Keratinocyte (primary cell): ENCODE measurements around the gene KCNJ1. TPM values are rescaled to one million over a fixed set of nuclear protein-coding genes. Genes with fewer than 3 reads are reported as not detected.

ENCODE experiments used
- DNase-seq: peaks from one replicate; pipeline ENCODE4 v3.0.0-alpha.2; 2011; ENCODE audit warnings: low read depth, missing footprints, low spot score
- FAIRE-seq: peaks from 2 replicates; lab custom pipeline; 2011; peaks lifted over from hg19 to GRCh38; lab: Jason Lieb, UNC
- H2AFZ ChIP-seq: 2 replicates; pipeline ENCODE4 v1.6.0; 2012; ENCODE audit warnings: low read length, control low read depth, inconsistent platforms; ENCODE audit not compliant: control insufficient read depth
- H3K27ac ChIP-seq: 2 replicates; pipeline ENCODE4 v1.5.1; 2011; ENCODE audit warnings: low read length; ENCODE audit not compliant: control insufficient read depth, insufficient read depth
- H3K27me3 ChIP-seq: 3 replicates; pipeline ENCODE4 v1.6.0; 2011; ENCODE audit warnings: low read length; ENCODE audit not compliant: control insufficient read depth, insufficient read depth; ENCODE audit errors: extremely low read depth
- H3K36me3 ChIP-seq, 2 experiments: 2 replicates in 1 of 2; 3 replicates in 1 of 2; pipeline ENCODE4 v1.5.1; 2011; ENCODE audit warnings: low read length in 2 of 2, mild to moderate bottlenecking in 1 of 2; ENCODE audit not compliant: control insufficient read depth in 2 of 2, insufficient read depth in 2 of 2; ENCODE audit errors: extremely low read depth in 1 of 2
- H3K4me1 ChIP-seq: 3 replicates; pipeline ENCODE4 v1.5.1; 2011; ENCODE audit warnings: low read length; ENCODE audit not compliant: control insufficient read depth, insufficient read depth; ENCODE audit errors: extremely low read depth
- H3K4me2 ChIP-seq: 3 replicates; pipeline ENCODE4 v1.6.0; 2011; ENCODE audit warnings: low read depth, low read length; ENCODE audit not compliant: control insufficient read depth, insufficient read depth; ENCODE audit errors: extremely low read depth
- H3K4me3 ChIP-seq, 3 experiments: fragments of 200-600 bp in 1 of 3; sonication (generic) in 1 of 3; 2 replicates in 2 of 3; 3 replicates in 1 of 3; pipeline ENCODE4 v1.5.1; 2011 to 2016; ENCODE audit warnings: low read length in 3 of 3, mild to moderate bottlenecking in 3 of 3, control low read depth in 2 of 3, inconsistent platforms in 1 of 3, low read depth in 1 of 3, mixed read lengths in 1 of 3, mixed run types in 1 of 3, moderate library complexity in 1 of 3; ENCODE audit not compliant: control insufficient read depth in 2 of 3, insufficient read depth in 2 of 3; ENCODE audit errors: extremely low read depth in 1 of 3
- H3K79me2 ChIP-seq: 2 replicates; pipeline ENCODE4 v1.6.0; 2012; ENCODE audit warnings: low read length; ENCODE audit not compliant: control insufficient read depth, insufficient read depth
- H3K9ac ChIP-seq: 3 replicates; pipeline ENCODE4 v1.6.0; 2011; ENCODE audit warnings: low read length; ENCODE audit not compliant: control insufficient read depth, insufficient read depth; ENCODE audit errors: extremely low read depth
- H3K9me1 ChIP-seq: 3 replicates; pipeline ENCODE4 v1.6.0; 2011; ENCODE audit warnings: low read length; ENCODE audit not compliant: control insufficient read depth, insufficient read depth; ENCODE audit errors: extremely low read depth
- H3K9me3 ChIP-seq: 2 replicates; pipeline ENCODE4 v1.5.1; 2012; ENCODE audit warnings: low read depth, low read length; ENCODE audit not compliant: control insufficient read depth
- H4K20me1 ChIP-seq: 3 replicates; pipeline ENCODE4 v1.6.0; 2011; ENCODE audit warnings: low read length; ENCODE audit not compliant: control insufficient read depth, insufficient read depth; ENCODE audit errors: extremely low read depth
- CTCF ChIP-seq, 3 experiments: IDR thresholded peaks in 1 of 3; conservative IDR thresholded peaks in 1 of 3; optimal IDR thresholded peaks in 1 of 3; 2 replicates in 2 of 3; 3 replicates in 1 of 3; pipeline versions ENCODE3 to v1.5.1; 2011; ENCODE audit warnings: low read length in 3 of 3, mild to moderate bottlenecking in 3 of 3, moderate library complexity in 2 of 3, control low read depth in 1 of 3, inconsistent platforms in 1 of 3; ENCODE audit not compliant: insufficient read depth in 2 of 3; ENCODE audit errors: extremely low read depth in 1 of 3
- EZH2 ChIP-seq: IDR thresholded peaks from one replicate; pipeline ENCODE4 v1.6.1; 2012; ENCODE audit warnings: inconsistent platforms, mild to moderate bottlenecking, low read length, moderate library complexity
- dilution Hi-C: fragments of 300-500 bp; cut with MboI; formaldehyde crosslinking; loops from one replicate; pipeline ENCODE4 v1.7.0; 2020; ENCODE audit warnings: low sequenced_read_pairs; ENCODE audit not compliant: extremely low pct_ligation_motif_present
- polyA plus RNA-seq, 5 experiments: library from polyadenylated mRNA; depleted of rRNA in 3 of 5; stranded (reverse) in 3 of 5; stranded (forward) in 1 of 5; unstranded in 1 of 5; fragments of >200 nt; gene quantifications; 1 replicate in 1 of 5; 2 replicates in 3 of 5; 3 replicates in 1 of 5; pipeline versions ENCODE4 v1.2.1 to v1.2.3, GENCODE V29; 2011 to 2012; ENCODE audit warnings: missing spikeins in 2 of 5, low read depth in 1 of 5, low replicate concordance in 1 of 5

The KCNJ1 gene
- polyA plus RNA-seq, 1 donor (not counting 4 experiments of a cell fraction or from before 2014, with no cell fraction given) = 0.12 TPM

- no peak for TF ChIP-seq CTCF (optimal IDR thresholded peaks at IDR 0.05 in 1 of 3, IDR thresholded peaks at IDR 0.05 in 1 of 3, conservative IDR thresholded peaks at IDR 0.05 in 1 of 3; ENCODE audit: extremely low read depth in 1 of 3, insufficient read depth in 2 of 3, low read length in 3 of 3)
- TF ChIP-seq EZH2 = no peak
- no peaks in the 10 kb centered on the region for H3K9me3 ChIP-seq
- peaks cover 36% of the 10 kb centered on the region for H3K27me3 ChIP-seq
- H4K20me1 ChIP-seq = no peaks in the 10 kb centered on the region
- FAIRE-seq = no peak
- H3K9ac ChIP-seq = no peak overlapping the region
- dilution Hi-C loops = no loop called here
- H2AFZ ChIP-seq = no peak overlapping the region
- H3K4me3 ChIP-seq = no peak overlapping the region
- no peaks in the 10 kb centered on the region for H3K36me3 ChIP-seq
- no peaks in the 10 kb centered on the region for H3K79me2 ChIP-seq
- H3K4me2 ChIP-seq = no peak overlapping the region
- H3K4me1 ChIP-seq = no peaks in the 10 kb centered on the region
- DNase-seq = no peak
- H3K27ac ChIP-seq = no peak overlapping the region
- H3K9me1 ChIP-seq = no peaks in the 10 kb centered on the region
Observed at GRCh38 chr11:128822130-128822529, 45.0 kb downstream of the KCNJ1 start.

- H3K79me2 ChIP-seq = no peaks in the 10 kb centered on the region
- FAIRE-seq = no peak
- TF ChIP-seq CTCF (optimal IDR thresholded peaks at IDR 0.05 in 1 of 3, IDR thresholded peaks at IDR 0.05 in 1 of 3, conservative IDR thresholded peaks at IDR 0.05 in 1 of 3; ENCODE audit: extremely low read depth in 1 of 3, insufficient read depth in 2 of 3, low read length in 3 of 3) (no peak), EZH2 (no peak)
Observed at GRCh38 chr11:128821556-128821955, 45.5 kb downstream of the KCNJ1 start.

More at GRCh38 chr11:128821556-128821955, 45.5 kb downstream of the KCNJ1 start:
- DNase-seq = no peak
- dilution Hi-C loops = no loop called here
- no peak overlapping the region for H3K9ac ChIP-seq
- H3K4me1 ChIP-seq = no peaks in the 10 kb centered on the region
- H3K27me3 ChIP-seq = peaks cover 36% of the 10 kb centered on the region
- H3K36me3 ChIP-seq = no peaks in the 10 kb centered on the region
- no peaks in the 10 kb centered on the region for H4K20me1 ChIP-seq
- H2AFZ ChIP-seq = no peak overlapping the region
- no peaks in the 10 kb centered on the region for H3K9me3 ChIP-seq
- no peak overlapping the region for H3K27ac ChIP-seq
- no peaks in the 10 kb centered on the region for H3K9me1 ChIP-seq
- no peak overlapping the region for H3K4me3 ChIP-seq
- H3K4me2 ChIP-seq = no peak overlapping the region
